ENCODE measurements around the gene GNG2. TPM values are rescaled to one million over a fixed set of nuclear protein-coding genes. Genes with fewer than 3 reads are reported as not detected.

GNG2 gene
- total RNA-seq, 2 experiments from 2014 or later, result 24.0 to 32.0 TPM

DNA sequence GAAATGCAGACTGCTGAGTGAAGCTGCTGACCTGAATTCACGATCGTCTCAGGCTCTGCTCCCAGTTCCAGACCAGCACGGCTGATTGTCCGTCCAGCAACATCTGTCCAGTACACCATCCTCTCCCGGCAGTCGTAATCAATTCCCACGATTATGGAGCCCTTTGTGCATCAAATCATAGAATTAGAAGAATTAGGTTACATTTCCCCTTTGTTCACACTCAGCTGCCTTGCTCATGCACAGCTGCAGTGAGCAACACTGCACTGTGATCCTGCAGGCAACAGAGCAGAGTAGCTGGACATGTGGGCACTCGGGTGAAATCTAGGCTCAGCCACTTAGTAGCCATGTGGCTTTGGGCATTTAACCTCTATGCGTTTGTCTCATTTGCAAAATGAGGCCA lies 151.1 kb downstream of the GNG2 start:
- no peaks in the 10 kb centered on the region for H3K9me2 ChIP-seq (ENCODE audit: insufficient read depth, low read length)
- H3K79me2 ChIP-seq (ENCODE audit: insufficient read depth, low read depth, low read length), result no peaks in the 10 kb centered on the region
- H3K9me3 ChIP-seq (ENCODE audit: low read length), result no peaks in the 10 kb centered on the region
- ChIA-PET POLR2A (no interaction called here), CTCF (ENCODE audit: unreplicated experiment) (no interaction called here)
- no peak overlapping the region for H2AFZ ChIP-seq (ENCODE audit: low read length)
- TF ChIP-seq, protein P1, sequence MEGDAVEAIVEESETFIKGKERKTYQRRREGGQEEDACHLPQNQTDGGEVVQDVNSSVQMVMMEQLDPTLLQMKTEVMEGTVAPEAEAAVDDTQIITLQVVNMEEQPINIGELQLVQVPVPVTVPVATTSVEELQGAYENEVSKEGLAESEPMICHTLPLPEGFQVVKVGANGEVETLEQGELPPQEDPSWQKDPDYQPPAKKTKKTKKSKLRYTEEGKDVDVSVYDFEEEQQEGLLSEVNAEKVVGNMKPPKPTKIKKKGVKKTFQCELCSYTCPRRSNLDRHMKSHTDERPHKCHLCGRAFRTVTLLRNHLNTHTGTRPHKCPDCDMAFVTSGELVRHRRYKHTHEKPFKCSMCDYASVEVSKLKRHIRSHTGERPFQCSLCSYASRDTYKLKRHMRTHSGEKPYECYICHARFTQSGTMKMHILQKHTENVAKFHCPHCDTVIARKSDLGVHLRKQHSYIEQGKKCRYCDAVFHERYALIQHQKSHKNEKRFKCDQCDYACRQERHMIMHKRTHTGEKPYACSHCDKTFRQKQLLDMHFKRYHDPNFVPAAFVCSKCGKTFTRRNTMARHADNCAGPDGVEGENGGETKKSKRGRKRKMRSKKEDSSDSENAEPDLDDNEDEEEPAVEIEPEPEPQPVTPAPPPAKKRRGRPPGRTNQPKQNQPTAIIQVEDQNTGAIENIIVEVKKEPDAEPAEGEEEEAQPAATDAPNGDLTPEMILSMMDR (conservative IDR thresholded peaks at IDR 0.05; ENCODE audit: low read length), result no peak
- TF ChIP-seq EZH2phosphoT487 (IDR thresholded peaks at IDR 0.05; ENCODE audit: borderline replicate concordance, low read depth, low read length), result no peak
- no peak overlapping the region for H3K4me3 ChIP-seq (ENCODE audit: low read depth, low read length, poor library complexity, severe bottlenecking)
- H3K4me2 ChIP-seq (ENCODE audit: low read length), result no peak overlapping the region
- H3K36me3 ChIP-seq (ENCODE audit: insufficient read depth, low read length), result peaks cover 55% of the 10 kb centered on the region
- intact Hi-C loops (cut with micrococcal nuclease; ENCODE audit: unreplicated experiment), result no loop called here
- no peaks in the 10 kb centered on the region for H3K4me1 ChIP-seq (ENCODE audit: insufficient read depth, low read length, poor library complexity, severe bottlenecking)
- no peaks in the 10 kb centered on the region for H4K20me1 ChIP-seq (ENCODE audit: insufficient read depth, low read length)
- no TSS peak for BruUV-seq (replicated peaks)
- no peak for DNase-seq (ENCODE audit: low spot score)
- H3K27ac ChIP-seq (ENCODE audit: low read depth, low read length, poor library complexity, severe bottlenecking), result no peak overlapping the region

DNA sequence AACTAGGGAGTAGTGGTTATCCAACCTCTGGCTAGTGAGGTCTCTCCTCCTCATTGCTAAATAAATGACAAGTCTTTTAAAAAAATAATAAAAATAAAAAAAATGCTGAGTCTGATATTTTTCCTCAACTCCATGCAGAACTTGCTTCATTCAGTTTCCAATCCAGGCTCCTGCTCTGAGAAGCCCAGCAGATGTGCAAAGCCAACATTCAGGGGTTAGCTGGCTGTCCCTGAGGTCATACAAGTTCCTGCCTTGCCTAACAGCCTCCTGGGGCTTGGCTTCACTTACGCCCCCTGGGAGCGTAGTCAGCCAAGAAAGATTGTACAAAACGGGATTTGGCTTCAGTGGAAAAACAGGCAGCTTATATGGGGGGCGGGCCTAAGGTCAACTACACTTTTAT lies 152.2 kb downstream of the GNG2 start:
- H3K4me3 ChIP-seq (ENCODE audit: low read depth, low read length, poor library complexity, severe bottlenecking), result no peak overlapping the region
- DNase-seq (ENCODE audit: low spot score), result no peak
- no peak overlapping the region for H3K4me2 ChIP-seq (ENCODE audit: low read length)
- H3K4me1 ChIP-seq (ENCODE audit: insufficient read depth, low read length, poor library complexity, severe bottlenecking), result no peaks in the 10 kb centered on the region
- no peaks in the 10 kb centered on the region for H4K20me1 ChIP-seq (ENCODE audit: insufficient read depth, low read length)
- no peak overlapping the region for H3K27ac ChIP-seq (ENCODE audit: low read depth, low read length, poor library complexity, severe bottlenecking)
- CTCF ChIA-PET (ENCODE audit: unreplicated experiment), result no interaction called here
- intact Hi-C loops (cut with micrococcal nuclease; ENCODE audit: unreplicated experiment), result no loop called here
- H3K9me2 ChIP-seq (ENCODE audit: insufficient read depth, low read length), result no peaks in the 10 kb centered on the region
- no peak for TF ChIP-seq EZH2phosphoT487 (IDR thresholded peaks at IDR 0.05; ENCODE audit: borderline replicate concordance, low read depth, low read length)
- H3K9me3 ChIP-seq (ENCODE audit: low read length), result no peaks in the 10 kb centered on the region
- POLR2A ChIA-PET, result interaction anchor here (1.0 to 1.1 kb wide), 2 partner anchors 68 to 174 kb away, joined by 3 to 4 read pairs; no protein-coding TSS in a partner anchor
- no TSS peak for BruUV-seq (replicated peaks)
- no peaks in the 10 kb centered on the region for H3K79me2 ChIP-seq (ENCODE audit: insufficient read depth, low read depth, low read length)
- H2AFZ ChIP-seq (ENCODE audit: low read length), result no peak overlapping the region
- peaks cover 44% of the 10 kb centered on the region for H3K36me3 ChIP-seq (ENCODE audit: insufficient read depth, low read length)

- Histone ChIP-seq H3K79me2 (ENCODE audit: insufficient read depth, low read depth, low read length) (no peaks in the 10 kb centered on the region), H3K9me3 (ENCODE audit: low read length) (no peaks in the 10 kb centered on the region), H3K36me3 (ENCODE audit: insufficient read depth, low read length) (peaks cover 30% of the 10 kb centered on the region), H3K27ac (ENCODE audit: low read depth, low read length, poor library complexity, severe bottlenecking) (no peak overlapping the region), H3K4me3 (ENCODE audit: low read depth, low read length, poor library complexity, severe bottlenecking) (no peak overlapping the region), H3K4me2 (ENCODE audit: low read length) (no peak overlapping the region), H3K4me1 (ENCODE audit: insufficient read depth, low read length, poor library complexity, severe bottlenecking) (no peaks in the 10 kb centered on the region), H3K9me2 (ENCODE audit: insufficient read depth, low read length) (no peaks in the 10 kb centered on the region), H4K20me1 (ENCODE audit: insufficient read depth, low read length) (no peaks in the 10 kb centered on the region), H2AFZ (ENCODE audit: low read length) (no peak overlapping the region)
- ChIA-PET POLR2A (no interaction called here), CTCF (ENCODE audit: unreplicated experiment) (interaction anchor here (1.0 kb wide), 1 partner anchor 237 kb away, joined by 3 read pairs; no protein-coding TSS in a partner anchor)
- peak; percentile 15 for DNase-seq (ENCODE audit: low spot score)
- no TSS peak for BruUV-seq (replicated peaks)
- no peak for TF ChIP-seq EZH2phosphoT487 (IDR thresholded peaks at IDR 0.05; ENCODE audit: borderline replicate concordance, low read depth, low read length)
- TF ChIP-seq, protein P1 (conservative IDR thresholded peaks at IDR 0.05; ENCODE audit: low read length), result peak; percentile 69
- intact Hi-C loops (cut with micrococcal nuclease; ENCODE audit: unreplicated experiment), result no loop called here
Measured at GRCh38 chr14:52013984-52014600, 153.7 kb downstream of the GNG2 start.

All from OCI-LY7 (cell line).